SK-N-SH (cell line): Measurements from ENCODE around the gene SEC23IP. TPM values are rescaled to one million over a fixed set of nuclear protein-coding genes. Genes with fewer than 3 reads are reported as not detected.
"Not testable (repeated sequence)": the region's sequence is repeated elsewhere in the genome, so short reads cannot be mapped to it uniquely, and the experiment has no call there.

Source experiments
- CTCF ChIA-PET: fragments of 300-600, 350-600 bp; formaldehyde crosslinking; extraction: SDS; loops from one replicate; lab custom pipeline; 2021; lab: Yijun Ruan, JAX
- POLR2A ChIA-PET: fragments of 350-600 bp; sonication (Branson Sonifier 250); formaldehyde crosslinking; extraction: SDS; loops from one replicate; lab custom pipeline; 2020; ENCODE audit warnings: antibody characterized with exemption, inconsistent platforms; lab: Yijun Ruan, JAX
- DNase-seq: peaks from one replicate; pipeline ENCODE4 v3.0.0; 2012
- H2AFZ ChIP-seq: fragments of 200-600 bp; sonication (generic); 2 replicates; pipeline ENCODE4 v1.8.1; 2016; ENCODE audit warnings: antibody characterized with exemption, mild to moderate bottlenecking, low read depth
- H3F3A ChIP-seq: fragments of 200-600 bp; sonication (generic); replicated peaks from 2 replicates; pipeline ENCODE3; 2016; ENCODE audit warnings: antibody characterized with exemption, mild to moderate bottlenecking; ENCODE audit not compliant: insufficient read depth
- H3K27ac ChIP-seq, 2 experiments: fragments of 200-500 bp in 1 of 2; fragments of 200-600 bp in 1 of 2; sonication (Bioruptor generic) in 1 of 2; sonication (generic), shearing (Covaris generic) in 1 of 2; 2 replicates each; pipeline versions ENCODE4 v1.5.1 to v1.6.1; 2014 to 2016; ENCODE audit warnings: low read depth in 2 of 2, inconsistent platforms in 1 of 2, low read length in 1 of 2, mild to moderate bottlenecking in 1 of 2, mixed read lengths in 1 of 2
- H3K27me3 ChIP-seq: fragments of 200-600 bp; sonication (generic), shearing (Covaris generic); 2 replicates; pipeline ENCODE4 v1.6.1; 2016; ENCODE audit warnings: mixed run types; ENCODE audit not compliant: insufficient read depth
- H3K36me3 ChIP-seq, 2 experiments: fragments of 200-500 bp in 1 of 2; fragments of 200-600 bp in 1 of 2; sonication (Bioruptor generic) in 1 of 2; sonication (generic) in 1 of 2; replicated peaks in 1 of 2; 2 replicates each; pipeline versions ENCODE3 to v1.5.1; 2014 to 2016; ENCODE audit warnings: low read length in 1 of 2, mild to moderate bottlenecking in 1 of 2; ENCODE audit not compliant: insufficient read depth in 2 of 2, control insufficient read depth in 1 of 2
- H3K4me1 ChIP-seq, 2 experiments: fragments of 200-500 bp in 1 of 2; fragments of 200-600 bp in 1 of 2; sonication (Bioruptor generic) in 1 of 2; sonication (generic), shearing (Covaris generic) in 1 of 2; 2 replicates each; pipeline versions ENCODE4 v1.5.1 to v1.6.1; 2014 to 2016; ENCODE audit warnings: low read depth in 1 of 2, low read length in 1 of 2, mixed run types in 1 of 2; ENCODE audit not compliant: insufficient read depth in 2 of 2, control insufficient read depth in 1 of 2
- H3K4me2 ChIP-seq: fragments of 200-600 bp; sonication (generic), shearing (Covaris generic); 2 replicates; pipeline ENCODE4 v1.6.1; 2017; ENCODE audit warnings: mixed run types
- H3K4me3 ChIP-seq, 2 experiments: fragments of 200-500 bp in 1 of 2; fragments of 200-600 bp in 1 of 2; sonication (Bioruptor generic) in 1 of 2; sonication (generic), shearing (Covaris generic) in 1 of 2; 2 replicates each; pipeline versions ENCODE4 v1.5.1 to v1.8.1; 2014 to 2016; ENCODE audit warnings: low read depth in 2 of 2, inconsistent platforms in 1 of 2, low read length in 1 of 2, mild to moderate bottlenecking in 1 of 2, mixed read lengths in 1 of 2, moderate library complexity in 1 of 2
- H3K79me2 ChIP-seq: fragments of 200-600 bp; sonication (generic); 2 replicates; pipeline ENCODE4 v1.8.1; 2017; ENCODE audit warnings: mild to moderate bottlenecking; ENCODE audit not compliant: insufficient read depth
- H3K9ac ChIP-seq: fragments of 200-600 bp; sonication (generic); 2 replicates; pipeline ENCODE4 v1.6.1; 2017; ENCODE audit warnings: mixed run types
- H3K9me2 ChIP-seq: fragments of 200-600 bp; sonication (generic); 2 replicates; pipeline ENCODE4 v1.6.1; 2017; ENCODE audit warnings: mixed run types
- H3K9me3 ChIP-seq: fragments of 200-600 bp; sonication (generic); 2 replicates; pipeline ENCODE4 v1.6.1; 2017; ENCODE audit warnings: mixed run types, mild to moderate bottlenecking, moderate library complexity
- H4K20me1 ChIP-seq: fragments of 200-600 bp; sonication (generic); 2 replicates; pipeline ENCODE4 v1.6.1; 2017; ENCODE audit warnings: mild to moderate bottlenecking, mixed run types; ENCODE audit not compliant: insufficient read depth
- EP300 ChIP-seq, 2 experiments: IDR thresholded peaks; 2 replicates each; pipeline versions ENCODE4 v1.4.0 to v1.6.1; 2012; ENCODE audit warnings: borderline replicate concordance in 1 of 2, low read depth in 1 of 2, low read length in 1 of 2
- EZH2phosphoT487 ChIP-seq: fragments of 200-600 bp; sonication (generic); IDR thresholded peaks from 2 replicates; pipeline ENCODE4 v1.6.1; 2017; ENCODE audit warnings: low read depth, mixed run types, mild to moderate bottlenecking, antibody characterized with exemption, moderate library complexity, borderline replicate concordance
- FOSL2 ChIP-seq: IDR thresholded peaks from 2 replicates; pipeline ENCODE4 v1.4.0; 2012; ENCODE audit warnings: low read depth, mild to moderate bottlenecking, moderate library complexity, borderline replicate concordance
- FOXM1 ChIP-seq: IDR thresholded peaks from 2 replicates; pipeline ENCODE4 v1.4.0; 2012; ENCODE audit warnings: low read depth, mild to moderate bottlenecking
- IRF3 ChIP-seq: fragments of 150-350 bp; IDR thresholded peaks from 2 replicates; pipeline ENCODE4 v1.6.1; 2016; ENCODE audit warnings: mild to moderate bottlenecking, low read depth, low read length
- JUND ChIP-seq: IDR thresholded peaks from 2 replicates; pipeline ENCODE4 v1.4.0; 2012
- MXI1 ChIP-seq: IDR thresholded peaks from 2 replicates; pipeline ENCODE4 v1.6.1; 2012; ENCODE audit warnings: mild to moderate bottlenecking, low read depth, low read length, improper control_type of control experiment
- NFIC ChIP-seq: IDR thresholded peaks from 2 replicates; pipeline ENCODE4 v1.4.0; 2012; ENCODE audit warnings: borderline replicate concordance
- NRF1 ChIP-seq: IDR thresholded peaks from 2 replicates; pipeline ENCODE4 v1.6.1; 2012; ENCODE audit warnings: low read depth, mild to moderate bottlenecking, low read length
- PBX3 ChIP-seq: IDR thresholded peaks from 2 replicates; pipeline ENCODE4; 2012
- POLR2AphosphoS5 ChIP-seq: IDR thresholded peaks from 2 replicates; pipeline ENCODE4 v1.6.1; 2012; ENCODE audit warnings: low read depth, low read length
- REST ChIP-seq: IDR thresholded peaks from 2 replicates; pipeline ENCODE4 v1.6.1; 2012; ENCODE audit warnings: mild to moderate bottlenecking, low read depth, low read length, moderate library complexity
- RFX5 ChIP-seq: IDR thresholded peaks from 2 replicates; pipeline ENCODE4 v1.6.1; 2012; ENCODE audit warnings: mild to moderate bottlenecking, improper control_type of control experiment, low read length
- SIN3A ChIP-seq: IDR thresholded peaks from 2 replicates; pipeline ENCODE4 v1.6.1; 2012; ENCODE audit warnings: low read depth, mild to moderate bottlenecking, low read length, moderate library complexity, borderline replicate concordance
- WGBS: methylation state at CpG from one replicate; pipeline ENCODE4 v1.1.6; 2017; ENCODE audit warnings: low lambda C conversion rate; 5-methylcytosine and 5-hydroxymethylcytosine counted together
- polyA plus RNA-seq, 3 experiments: library from polyadenylated mRNA; depleted of rRNA; stranded (reverse); fragments of >200 nt; gene quantifications; 2 replicates each; pipeline ENCODE4 v1.2.3, GENCODE V29; 2012
- TF ChIP-seq, protein P1 (sequence below): fragments of 150-350 bp; IDR thresholded peaks from 2 replicates; pipeline ENCODE4 v1.6.1; 2017; ENCODE audit warnings: antibody characterized with exemption, low read length, low read depth, borderline replicate concordance

The SEC23IP gene
- polyA plus RNA-seq, 1 of the 3 experiments (the other 2 are of a cell fraction): 23.8 TPM

DNA sequence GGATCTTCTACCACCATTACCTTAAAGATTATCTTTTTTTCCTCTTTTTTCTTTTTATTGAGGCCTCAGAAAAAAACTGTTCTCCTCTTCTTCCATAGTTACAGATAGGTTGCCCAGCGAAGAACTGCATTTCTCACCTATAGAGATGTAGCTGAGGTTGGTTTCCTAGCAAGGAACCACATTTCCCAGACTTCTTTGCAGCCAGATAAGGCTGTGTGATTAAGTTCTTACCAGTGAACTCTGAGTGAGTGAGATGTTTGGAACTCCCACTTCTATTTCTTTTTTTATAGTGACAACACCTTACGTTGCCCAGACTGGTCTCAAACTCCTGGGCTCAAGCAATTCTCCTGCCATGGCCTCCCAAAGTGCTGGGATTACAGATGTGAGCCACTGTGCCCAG is 14.0 kb upstream of the SEC23IP start:
- DNase-seq: no peak
- POLR2A ChIA-PET: no interaction called here
- H3K9me3 ChIP-seq: no peaks in the 10 kb centered on the region
- H3K36me3 ChIP-seq: no peaks in the 10 kb centered on the region
- H3F3A ChIP-seq: peaks cover 7% of the 10 kb centered on the region
- no peak for TF ChIP-seq NFIC
- no peak for TF ChIP-seq JUND
- TF ChIP-seq POLR2AphosphoS5: no peak
- TF ChIP-seq NRF1: no peak
- no peak for TF ChIP-seq EZH2phosphoT487
- no peak for TF ChIP-seq IRF3
- no peak for TF ChIP-seq EP300 (IDR thresholded peaks at IDR 0.05; ENCODE audit: borderline replicate concordance in 1 of 2, low read depth in 1 of 2, low read length in 1 of 2)
- TF ChIP-seq SIN3A: no peak
- TF ChIP-seq REST: no peak
- TF ChIP-seq, protein P1, sequence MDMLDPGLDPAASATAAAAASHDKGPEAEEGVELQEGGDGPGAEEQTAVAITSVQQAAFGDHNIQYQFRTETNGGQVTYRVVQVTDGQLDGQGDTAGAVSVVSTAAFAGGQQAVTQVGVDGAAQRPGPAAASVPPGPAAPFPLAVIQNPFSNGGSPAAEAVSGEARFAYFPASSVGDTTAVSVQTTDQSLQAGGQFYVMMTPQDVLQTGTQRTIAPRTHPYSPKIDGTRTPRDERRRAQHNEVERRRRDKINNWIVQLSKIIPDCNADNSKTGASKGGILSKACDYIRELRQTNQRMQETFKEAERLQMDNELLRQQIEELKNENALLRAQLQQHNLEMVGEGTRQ: no peak
- no peak for TF ChIP-seq FOSL2
- TF ChIP-seq MXI1: no peak
- TF ChIP-seq RFX5: no peak
- no peak for TF ChIP-seq FOXM1
- TF ChIP-seq PBX3: no peak
- no peaks in the 10 kb centered on the region for H4K20me1 ChIP-seq
- no peak overlapping the region for H3K4me3 ChIP-seq
- no peak overlapping the region for H3K9ac ChIP-seq
- CTCF ChIA-PET: interaction anchor here (0.9 kb wide), 1 partner anchor 14 kb away, joined by 4 read pairs; the partner anchor contains the start of gene SEC23IP
- H2AFZ ChIP-seq: no peak overlapping the region
- 95% methylated on average over 2 of the region's 2 CpGs for WGBS
- peaks cover 0 to 2% of the 10 kb centered on the region in 2 experiments; a peak in 1 of 4 replicates for H3K4me1 ChIP-seq
- H3K79me2 ChIP-seq: no peaks in the 10 kb centered on the region
- H3K27me3 ChIP-seq: no peaks in the 10 kb centered on the region
- no peak overlapping the region for H3K27ac ChIP-seq
- no peak overlapping the region for H3K4me2 ChIP-seq
- H3K9me2 ChIP-seq: no peaks in the 10 kb centered on the region

GRCh38 chr10:119883901-119884611 is 8.5 kb upstream of the SEC23IP start:
- H3K9me2 ChIP-seq, H2AFZ ChIP-seq, H3K36me3 ChIP-seq, H3K4me1 ChIP-seq, H3K9me3 ChIP-seq, H3K79me2 ChIP-seq, H4K20me1 ChIP-seq, H3K4me3 ChIP-seq, POLR2A ChIA-PET, DNase-seq, H3K4me2 ChIP-seq, H3F3A ChIP-seq, CTCF ChIA-PET, H3K27ac ChIP-seq, H3K27me3 ChIP-seq, H3K9ac ChIP-seq: not testable (repeated sequence)
- WGBS: 93% methylated on average over 11 of the region's 11 CpGs

- DNase-seq, H3K9me2 ChIP-seq, CTCF ChIA-PET, H3K9ac ChIP-seq, H3K4me1 ChIP-seq, H3K4me3 ChIP-seq, H2AFZ ChIP-seq, H3K9me3 ChIP-seq, H3K27ac ChIP-seq, H3K4me2 ChIP-seq, H4K20me1 ChIP-seq, H3K79me2 ChIP-seq, H3K27me3 ChIP-seq, H3K36me3 ChIP-seq, H3F3A ChIP-seq: not testable (repeated sequence)
- WGBS: 86% methylated on average over 6 of the region's 6 CpGs
- POLR2A ChIA-PET: interaction anchor here (1.1 kb wide), 1 partner anchor 18 kb away, joined by 3 read pairs; no protein-coding TSS in a partner anchor
Observed at GRCh38 chr10:119886070-119886469, 6.5 kb upstream of the SEC23IP start.
